ENCODE measurements around the gene GLMP. TPM values are rescaled to one million over a fixed set of nuclear protein-coding genes. Genes with fewer than 3 reads are reported as not detected.

Gene GLMP
- polyA plus RNA-seq, 1 donor (not counting 4 experiments of a cell fraction or from before 2014, with no cell fraction given), result 12.5 TPM

DNA sequence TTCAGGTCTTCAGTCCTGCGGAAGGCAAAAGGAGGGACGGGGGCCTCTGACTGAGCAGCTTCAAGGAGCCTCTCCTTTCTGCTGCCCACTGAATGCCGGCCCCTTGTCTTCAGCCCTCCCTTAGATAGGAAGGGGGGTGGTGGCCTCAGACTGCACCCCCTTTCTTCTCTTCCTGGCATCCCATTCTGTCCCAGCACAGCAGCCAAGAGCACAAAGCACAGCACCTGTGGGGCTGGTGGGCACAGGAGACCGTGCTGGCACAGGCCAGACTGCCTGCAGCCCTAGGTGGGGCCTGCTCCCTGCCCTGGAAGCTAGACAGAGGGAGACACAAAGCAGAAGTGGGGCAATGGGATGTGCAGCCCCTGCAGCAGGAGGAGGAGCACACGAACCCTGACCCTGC lies 45.9 kb downstream of the GLMP start:
- H3K9me1 ChIP-seq (ENCODE audit: control insufficient read depth, extremely low read depth, insufficient read depth, low read length), result no peaks in the 10 kb centered on the region
- H3K4me2 ChIP-seq (ENCODE audit: control insufficient read depth, extremely low read depth, insufficient read depth, low read depth, low read length), result no peak overlapping the region
- H3K79me2 ChIP-seq (ENCODE audit: control insufficient read depth, insufficient read depth, low read length), result no peaks in the 10 kb centered on the region
- peaks cover 25% of the 10 kb centered on the region for H3K4me1 ChIP-seq (ENCODE audit: control insufficient read depth, extremely low read depth, insufficient read depth, low read length)
- H3K4me3 ChIP-seq (ENCODE audit: control insufficient read depth in 2 of 3, extremely low read depth in 1 of 3, insufficient read depth in 2 of 3, low read depth in 1 of 3, low read length in 3 of 3), result no peak overlapping the region
- no peak for DNase-seq (ENCODE audit: low read depth, low spot score)
- H3K36me3 ChIP-seq (ENCODE audit: control insufficient read depth in 2 of 2, extremely low read depth in 1 of 2, insufficient read depth in 2 of 2, low read length in 2 of 2), result peaks cover 25 to 41% of the 10 kb centered on the region in 2 experiments
- peaks cover 13% of the 10 kb centered on the region for H3K27me3 ChIP-seq (ENCODE audit: control insufficient read depth, extremely low read depth, insufficient read depth, low read length)
- H4K20me1 ChIP-seq (ENCODE audit: control insufficient read depth, extremely low read depth, insufficient read depth, low read length), result no peaks in the 10 kb centered on the region
- H3K9me3 ChIP-seq (ENCODE audit: control insufficient read depth, low read depth, low read length), result no peaks in the 10 kb centered on the region
- no peak overlapping the region for H2AFZ ChIP-seq (ENCODE audit: control insufficient read depth, low read length)
- dilution Hi-C loops (cut with MboI; ENCODE audit: extremely low pct_ligation_motif_present, low sequenced_read_pairs), result no loop called here
- no peak for TF ChIP-seq EZH2 (IDR thresholded peaks at IDR 0.05; ENCODE audit: low read length)
- TF ChIP-seq, protein P1, sequence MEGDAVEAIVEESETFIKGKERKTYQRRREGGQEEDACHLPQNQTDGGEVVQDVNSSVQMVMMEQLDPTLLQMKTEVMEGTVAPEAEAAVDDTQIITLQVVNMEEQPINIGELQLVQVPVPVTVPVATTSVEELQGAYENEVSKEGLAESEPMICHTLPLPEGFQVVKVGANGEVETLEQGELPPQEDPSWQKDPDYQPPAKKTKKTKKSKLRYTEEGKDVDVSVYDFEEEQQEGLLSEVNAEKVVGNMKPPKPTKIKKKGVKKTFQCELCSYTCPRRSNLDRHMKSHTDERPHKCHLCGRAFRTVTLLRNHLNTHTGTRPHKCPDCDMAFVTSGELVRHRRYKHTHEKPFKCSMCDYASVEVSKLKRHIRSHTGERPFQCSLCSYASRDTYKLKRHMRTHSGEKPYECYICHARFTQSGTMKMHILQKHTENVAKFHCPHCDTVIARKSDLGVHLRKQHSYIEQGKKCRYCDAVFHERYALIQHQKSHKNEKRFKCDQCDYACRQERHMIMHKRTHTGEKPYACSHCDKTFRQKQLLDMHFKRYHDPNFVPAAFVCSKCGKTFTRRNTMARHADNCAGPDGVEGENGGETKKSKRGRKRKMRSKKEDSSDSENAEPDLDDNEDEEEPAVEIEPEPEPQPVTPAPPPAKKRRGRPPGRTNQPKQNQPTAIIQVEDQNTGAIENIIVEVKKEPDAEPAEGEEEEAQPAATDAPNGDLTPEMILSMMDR (optimal IDR thresholded peaks at IDR 0.05 in 1 of 3, IDR thresholded peaks at IDR 0.05 in 1 of 3, conservative IDR thresholded peaks at IDR 0.05 in 1 of 3; ENCODE audit: extremely low read depth in 1 of 3, insufficient read depth in 2 of 3, low read length in 3 of 3), result no peak
- no peak for FAIRE-seq
- H3K27ac ChIP-seq (ENCODE audit: control insufficient read depth, insufficient read depth, low read length), result no peak overlapping the region
- no peak overlapping the region for H3K9ac ChIP-seq (ENCODE audit: control insufficient read depth, extremely low read depth, insufficient read depth, low read length)

DNA sequence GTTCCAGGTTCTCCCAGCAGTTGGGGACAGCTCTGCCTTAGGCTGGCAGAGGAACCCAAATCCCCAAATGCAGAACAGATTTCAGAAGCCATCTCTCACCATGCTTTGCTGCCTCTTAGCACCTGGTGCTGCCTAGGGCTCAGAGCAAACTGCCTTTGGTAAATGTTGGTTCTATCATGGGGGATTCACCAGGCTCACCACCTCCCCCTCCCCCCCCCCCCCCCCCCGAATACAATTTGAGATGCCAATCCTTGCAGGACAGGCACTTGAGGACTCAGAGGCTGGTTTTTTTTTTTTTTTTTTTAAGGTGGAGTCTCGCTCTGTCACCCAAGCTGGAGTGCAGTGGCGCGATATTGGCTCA lies 47.2 kb downstream of the GLMP start:
- Histone ChIP-seq H3K9me1 (ENCODE audit: control insufficient read depth, extremely low read depth, insufficient read depth, low read length) (no peaks in the 10 kb centered on the region), H3K36me3 (ENCODE audit: control insufficient read depth in 2 of 2, extremely low read depth in 1 of 2, insufficient read depth in 2 of 2, low read length in 2 of 2) (peaks cover 21 to 35% of the 10 kb centered on the region in 2 experiments), H3K4me3 (ENCODE audit: control insufficient read depth in 2 of 3, extremely low read depth in 1 of 3, insufficient read depth in 2 of 3, low read depth in 1 of 3, low read length in 3 of 3) (no peak overlapping the region), H3K79me2 (ENCODE audit: control insufficient read depth, insufficient read depth, low read length) (no peaks in the 10 kb centered on the region), H3K9ac (ENCODE audit: control insufficient read depth, extremely low read depth, insufficient read depth, low read length) (no peak overlapping the region), H3K4me1 (ENCODE audit: control insufficient read depth, extremely low read depth, insufficient read depth, low read length) (peaks cover 25% of the 10 kb centered on the region), H3K27ac (ENCODE audit: control insufficient read depth, insufficient read depth, low read length) (no peak overlapping the region), H3K27me3 (ENCODE audit: control insufficient read depth, extremely low read depth, insufficient read depth, low read length) (peaks cover 13% of the 10 kb centered on the region), H3K9me3 (ENCODE audit: control insufficient read depth, low read depth, low read length) (no peaks in the 10 kb centered on the region), H3K4me2 (ENCODE audit: control insufficient read depth, extremely low read depth, insufficient read depth, low read depth, low read length) (no peak overlapping the region), H4K20me1 (ENCODE audit: control insufficient read depth, extremely low read depth, insufficient read depth, low read length) (no peaks in the 10 kb centered on the region), H2AFZ (ENCODE audit: control insufficient read depth, low read length) (no peak overlapping the region)
- no peak for TF ChIP-seq EZH2 (IDR thresholded peaks at IDR 0.05; ENCODE audit: low read length)
- no peak for FAIRE-seq
- no peak for DNase-seq (ENCODE audit: low read depth, low spot score)
- dilution Hi-C loops (cut with MboI; ENCODE audit: extremely low pct_ligation_motif_present, low sequenced_read_pairs), result no loop called here
